ENCODE measurements around the gene HOXB1.

The HOXB1 gene

DNA sequence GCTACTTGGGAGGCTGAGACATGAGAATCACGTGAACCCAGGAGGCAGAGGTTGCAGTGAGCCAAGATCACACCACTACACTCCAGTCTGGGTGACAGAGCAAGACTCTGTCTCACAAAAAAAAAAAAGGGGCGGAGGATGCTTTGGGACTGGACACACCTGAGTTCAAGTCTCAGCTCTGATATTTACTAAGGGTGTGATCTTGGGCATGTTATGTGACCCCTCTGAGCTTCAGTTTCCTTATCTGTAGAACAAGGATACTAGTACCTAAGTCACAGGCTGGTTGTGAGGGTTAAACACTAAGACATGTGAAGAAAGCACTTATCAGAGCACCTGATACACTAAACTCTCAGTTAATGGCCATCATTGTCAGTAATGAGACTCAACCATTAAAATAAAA, 25.9 kb downstream of the HOXB1 start:
- no peaks in the 10 kb centered on the region for H3K79me2 ChIP-seq
- TF ChIP-seq, protein P1, sequence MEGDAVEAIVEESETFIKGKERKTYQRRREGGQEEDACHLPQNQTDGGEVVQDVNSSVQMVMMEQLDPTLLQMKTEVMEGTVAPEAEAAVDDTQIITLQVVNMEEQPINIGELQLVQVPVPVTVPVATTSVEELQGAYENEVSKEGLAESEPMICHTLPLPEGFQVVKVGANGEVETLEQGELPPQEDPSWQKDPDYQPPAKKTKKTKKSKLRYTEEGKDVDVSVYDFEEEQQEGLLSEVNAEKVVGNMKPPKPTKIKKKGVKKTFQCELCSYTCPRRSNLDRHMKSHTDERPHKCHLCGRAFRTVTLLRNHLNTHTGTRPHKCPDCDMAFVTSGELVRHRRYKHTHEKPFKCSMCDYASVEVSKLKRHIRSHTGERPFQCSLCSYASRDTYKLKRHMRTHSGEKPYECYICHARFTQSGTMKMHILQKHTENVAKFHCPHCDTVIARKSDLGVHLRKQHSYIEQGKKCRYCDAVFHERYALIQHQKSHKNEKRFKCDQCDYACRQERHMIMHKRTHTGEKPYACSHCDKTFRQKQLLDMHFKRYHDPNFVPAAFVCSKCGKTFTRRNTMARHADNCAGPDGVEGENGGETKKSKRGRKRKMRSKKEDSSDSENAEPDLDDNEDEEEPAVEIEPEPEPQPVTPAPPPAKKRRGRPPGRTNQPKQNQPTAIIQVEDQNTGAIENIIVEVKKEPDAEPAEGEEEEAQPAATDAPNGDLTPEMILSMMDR (IDR thresholded peaks at IDR 0.05), result no peak
- no peak overlapping the region for H3K27ac ChIP-seq
- H3K36me3 ChIP-seq (ENCODE audit: control insufficient read depth, insufficient read depth, low read length), result no peaks in the 10 kb centered on the region
- no peak overlapping the region for H3K4me2 ChIP-seq (ENCODE audit: low read length)
- no peaks in the 10 kb centered on the region for H3K4me1 ChIP-seq
- H3K9ac ChIP-seq, result no peak overlapping the region
- no peak overlapping the region for H2AFZ ChIP-seq
- no peaks in the 10 kb centered on the region for H3K9me3 ChIP-seq (ENCODE audit: control insufficient read depth, low read length)
- H3K4me3 ChIP-seq (ENCODE audit: low read depth, low read length), result no peak overlapping the region
- no peaks in the 10 kb centered on the region for H3K27me3 ChIP-seq (ENCODE audit: control insufficient read depth, insufficient read depth, low read length)

DNA sequence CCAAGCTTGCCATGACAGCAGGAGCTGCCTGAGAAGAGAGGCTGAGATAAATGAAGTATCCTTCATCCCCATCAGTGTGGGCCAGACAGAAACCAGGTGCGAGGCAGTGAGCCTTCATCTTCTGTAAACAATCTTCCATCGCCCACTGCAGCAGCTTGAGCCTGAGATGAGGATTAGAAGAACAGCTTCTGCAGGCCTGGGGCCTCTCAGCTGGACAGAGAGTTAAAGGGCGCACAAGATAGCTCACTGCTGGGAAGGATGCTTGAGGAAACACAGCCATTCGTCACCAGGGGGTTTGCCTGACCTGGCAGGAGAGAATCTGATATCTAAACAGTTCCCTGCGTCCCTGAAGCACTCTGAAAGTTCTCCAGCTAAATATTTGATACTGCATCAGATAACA, 27.1 kb downstream of the HOXB1 start:
- TF ChIP-seq, protein P1 (IDR thresholded peaks at IDR 0.05), result no peak
- Histone ChIP-seq H3K79me2 (no peaks in the 10 kb centered on the region), H3K27ac (no peak overlapping the region)

GRCh38 chr17:48502901-48503300, 27.9 kb downstream of the HOXB1 start:
- no peak overlapping the region for H3K27ac ChIP-seq
- no peak overlapping the region for H3K4me2 ChIP-seq (ENCODE audit: low read length)
- no peak overlapping the region for H2AFZ ChIP-seq
- no peaks in the 10 kb centered on the region for H3K4me1 ChIP-seq
- TF ChIP-seq, protein P1 (IDR thresholded peaks at IDR 0.05), result no peak
- no peaks in the 10 kb centered on the region for H3K27me3 ChIP-seq (ENCODE audit: control insufficient read depth, insufficient read depth, low read length)
- H3K9ac ChIP-seq, result no peak overlapping the region
- no peaks in the 10 kb centered on the region for H3K36me3 ChIP-seq (ENCODE audit: control insufficient read depth, insufficient read depth, low read length)
- no peaks in the 10 kb centered on the region for H3K79me2 ChIP-seq
- H3K4me3 ChIP-seq (ENCODE audit: low read depth, low read length), result no peak overlapping the region
- no peaks in the 10 kb centered on the region for H3K9me3 ChIP-seq (ENCODE audit: control insufficient read depth, low read length)

More for the DNA sequence above, 27.1 kb downstream of the HOXB1 start:
- no peak overlapping the region for H3K4me2 ChIP-seq (ENCODE audit: low read length)
- no peaks in the 10 kb centered on the region for H3K36me3 ChIP-seq (ENCODE audit: control insufficient read depth, insufficient read depth, low read length)
- H3K9ac ChIP-seq, result no peak overlapping the region
- no peaks in the 10 kb centered on the region for H3K9me3 ChIP-seq (ENCODE audit: control insufficient read depth, low read length)
- no peaks in the 10 kb centered on the region for H3K4me1 ChIP-seq
- no peaks in the 10 kb centered on the region for H3K27me3 ChIP-seq (ENCODE audit: control insufficient read depth, insufficient read depth, low read length)
- no peak overlapping the region for H2AFZ ChIP-seq
- H3K4me3 ChIP-seq (ENCODE audit: low read depth, low read length), result no peak overlapping the region

- Histone ChIP-seq H3K79me2 (no peaks in the 10 kb centered on the region), H3K27ac (no peak overlapping the region), H3K9me3 (ENCODE audit: control insufficient read depth, low read length) (no peaks in the 10 kb centered on the region), H3K36me3 (ENCODE audit: control insufficient read depth, insufficient read depth, low read length) (no peaks in the 10 kb centered on the region), H3K27me3 (ENCODE audit: control insufficient read depth, insufficient read depth, low read length) (no peaks in the 10 kb centered on the region), H3K4me1 (no peaks in the 10 kb centered on the region), H3K4me2 (ENCODE audit: low read length) (no peak overlapping the region), H3K4me3 (ENCODE audit: low read depth, low read length) (no peak overlapping the region), H2AFZ (no peak overlapping the region), H3K9ac (no peak overlapping the region)
- TF ChIP-seq, protein P1 (IDR thresholded peaks at IDR 0.05), result no peak
Measured at GRCh38 chr17:48502312-48502711, 28.5 kb downstream of the HOXB1 start.

All from parathyroid adenoma (tissue), 2 donors.